ENCODE data around the gene SERINC5. TPM values are rescaled to one million over a fixed set of nuclear protein-coding genes. Genes with fewer than 3 reads are reported as not detected.
A peak's percentile ranks its signal among the peaks of the same experiment; 100 is the strongest.
"Not testable (repeated sequence)": the region's sequence is repeated elsewhere in the genome, so short reads cannot be mapped to it uniquely, and the experiment has no call there.

SERINC5 gene
- total RNA-seq, 6 experiments from 2014 or later: 16.4 to 28.1 (median 19.9) TPM

GRCh38 chr5:80093796-80094195 is 162.1 kb downstream of the SERINC5 start:
- H3K9me3 Mint-ChIP-seq: no peaks in the 10 kb centered on the region

DNA sequence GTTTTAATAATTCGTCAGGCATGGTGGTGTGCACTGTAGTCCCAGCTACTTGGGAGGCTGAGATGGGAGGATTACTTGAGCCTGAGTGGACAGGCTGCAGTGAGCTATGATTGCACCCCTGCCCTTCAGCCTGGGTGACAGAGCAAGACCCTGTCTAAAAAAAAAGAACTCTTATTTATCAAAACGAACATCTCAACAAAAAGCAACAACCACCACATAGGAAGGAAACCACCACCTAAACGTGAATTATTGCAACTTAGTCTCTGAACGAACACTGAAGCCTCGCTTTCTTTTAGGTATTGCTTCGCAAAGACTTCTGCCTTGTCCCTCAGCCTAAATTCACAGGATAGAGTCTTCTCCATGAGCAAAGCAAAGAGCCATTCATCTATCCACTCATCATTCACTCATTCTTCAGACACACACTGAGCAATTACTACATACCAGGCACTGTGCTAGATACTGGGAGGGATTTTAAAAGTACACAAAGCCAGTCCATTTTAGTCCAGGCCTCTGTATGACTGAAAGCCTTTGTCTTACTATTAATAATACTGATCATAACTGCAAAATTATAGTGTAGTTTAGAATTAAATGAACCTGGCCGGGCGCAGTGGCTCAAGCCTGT is 163.3 kb downstream of the SERINC5 start:
- peaks cover 3% of the 10 kb centered on the region for H3K27me3 Mint-ChIP-seq (ENCODE audit: insufficient read depth)
- H3K36me3 Mint-ChIP-seq (ENCODE audit: low read depth): no peaks in the 10 kb centered on the region
- no peak overlapping the region for H3K4me3 Mint-ChIP-seq
- H3K27ac Mint-ChIP-seq: no peak overlapping the region
- H3K4me1 Mint-ChIP-seq (ENCODE audit: low read depth): peaks cover 5% of the 10 kb centered on the region
- TF ChIP-seq, protein P1, sequence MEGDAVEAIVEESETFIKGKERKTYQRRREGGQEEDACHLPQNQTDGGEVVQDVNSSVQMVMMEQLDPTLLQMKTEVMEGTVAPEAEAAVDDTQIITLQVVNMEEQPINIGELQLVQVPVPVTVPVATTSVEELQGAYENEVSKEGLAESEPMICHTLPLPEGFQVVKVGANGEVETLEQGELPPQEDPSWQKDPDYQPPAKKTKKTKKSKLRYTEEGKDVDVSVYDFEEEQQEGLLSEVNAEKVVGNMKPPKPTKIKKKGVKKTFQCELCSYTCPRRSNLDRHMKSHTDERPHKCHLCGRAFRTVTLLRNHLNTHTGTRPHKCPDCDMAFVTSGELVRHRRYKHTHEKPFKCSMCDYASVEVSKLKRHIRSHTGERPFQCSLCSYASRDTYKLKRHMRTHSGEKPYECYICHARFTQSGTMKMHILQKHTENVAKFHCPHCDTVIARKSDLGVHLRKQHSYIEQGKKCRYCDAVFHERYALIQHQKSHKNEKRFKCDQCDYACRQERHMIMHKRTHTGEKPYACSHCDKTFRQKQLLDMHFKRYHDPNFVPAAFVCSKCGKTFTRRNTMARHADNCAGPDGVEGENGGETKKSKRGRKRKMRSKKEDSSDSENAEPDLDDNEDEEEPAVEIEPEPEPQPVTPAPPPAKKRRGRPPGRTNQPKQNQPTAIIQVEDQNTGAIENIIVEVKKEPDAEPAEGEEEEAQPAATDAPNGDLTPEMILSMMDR (IDR thresholded peaks at IDR 0.05): no peak
- no peak for DNase-seq
- H3K9me3 Mint-ChIP-seq: no peaks in the 10 kb centered on the region

More at GRCh38 chr5:80093796-80094195, 162.1 kb downstream of the SERINC5 start:
- H3K27me3 Mint-ChIP-seq (ENCODE audit: insufficient read depth): peaks cover 3% of the 10 kb centered on the region
- H3K36me3 Mint-ChIP-seq (ENCODE audit: low read depth): no peaks in the 10 kb centered on the region
- TF ChIP-seq, protein P1 (IDR thresholded peaks at IDR 0.05): no peak
- no peak overlapping the region for H3K27ac Mint-ChIP-seq
- peaks cover 5% of the 10 kb centered on the region for H3K4me1 Mint-ChIP-seq (ENCODE audit: low read depth)
- DNase-seq: no peak
- no peak overlapping the region for H3K4me3 Mint-ChIP-seq

- not testable (repeated sequence) for H3K27ac Mint-ChIP-seq; H3K4me3 Mint-ChIP-seq; H3K4me1 Mint-ChIP-seq (ENCODE audit: low read depth); H3K9me3 Mint-ChIP-seq; H3K27me3 Mint-ChIP-seq (ENCODE audit: insufficient read depth); H3K36me3 Mint-ChIP-seq (ENCODE audit: low read depth)
- TF ChIP-seq, protein P1 (IDR thresholded peaks at IDR 0.05): peak; percentile 93
- DNase-seq: peak; percentile 53
Observed at GRCh38 chr5:80091792-80092192, 164.1 kb downstream of the SERINC5 start.

DNA sequence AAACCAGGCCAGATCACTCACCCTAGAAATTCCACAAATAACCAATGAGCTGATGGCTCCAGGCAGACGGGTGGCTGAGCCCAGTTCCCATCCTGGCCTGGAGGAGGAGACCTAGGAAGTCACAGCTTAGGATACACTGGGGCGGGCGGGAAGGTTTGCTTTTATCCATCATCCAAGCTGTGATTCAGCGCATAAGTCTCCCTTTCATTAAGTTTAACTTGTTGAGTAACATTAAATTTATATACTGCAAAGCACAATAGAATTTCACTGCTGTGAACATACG is 165.0 kb downstream of the SERINC5 start:
- TF ChIP-seq, protein P1 (IDR thresholded peaks at IDR 0.05): no peak
- no peak for DNase-seq
- Mint-ChIP-seq H3K9me3 (no peaks in the 10 kb centered on the region), H3K27me3 (ENCODE audit: insufficient read depth) (peaks cover 7% of the 10 kb centered on the region), H3K4me1 (ENCODE audit: low read depth) (peaks cover 5% of the 10 kb centered on the region), H3K4me3 (no peak overlapping the region), H3K36me3 (ENCODE audit: low read depth) (no peaks in the 10 kb centered on the region), H3K27ac (no peak overlapping the region)

DNA sequence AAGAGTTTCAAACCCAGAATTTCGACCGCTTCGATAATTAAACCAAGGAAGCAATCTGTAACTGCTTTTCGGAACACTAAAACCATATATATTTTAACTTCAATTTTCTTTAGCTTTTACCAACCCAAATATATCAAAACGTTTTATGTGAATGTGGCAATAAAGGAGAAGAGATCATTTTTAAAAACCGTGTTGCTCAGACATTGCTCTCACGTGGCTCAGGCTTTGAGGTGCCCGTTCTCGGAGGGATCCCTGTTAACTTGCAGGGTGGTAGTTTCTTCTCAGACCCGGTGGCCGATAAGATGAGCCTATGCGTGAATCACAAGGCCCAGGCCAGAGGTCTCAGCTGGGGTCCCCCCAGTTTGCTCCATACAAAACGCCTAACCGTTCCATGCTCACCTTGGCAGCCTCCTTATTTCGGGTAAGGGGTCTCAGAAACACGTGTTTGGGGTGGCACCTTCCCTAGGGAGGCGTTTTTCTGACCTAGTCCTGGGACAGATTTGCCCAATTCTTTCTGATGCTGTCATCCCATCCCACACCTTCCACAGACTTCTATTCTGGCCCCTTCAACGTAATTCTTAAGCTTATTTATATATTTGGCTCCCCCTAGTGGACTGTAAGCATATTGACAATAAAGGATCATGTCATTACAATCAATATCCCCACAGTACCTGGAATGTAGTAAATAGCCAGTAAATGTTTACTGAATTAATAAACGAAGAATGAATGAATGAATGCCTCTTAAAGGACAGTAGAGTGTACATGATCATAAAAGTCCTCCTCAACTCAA is 172.6 kb downstream of the SERINC5 start:
- TF ChIP-seq, protein P1 (IDR thresholded peaks at IDR 0.05): peak; percentile 84
- Mint-ChIP-seq H3K4me1 (ENCODE audit: low read depth) (peaks cover 6% of the 10 kb centered on the region), H3K4me3 (peak overlapping the region; percentile 51), H3K27me3 (ENCODE audit: insufficient read depth) (peaks cover 11% of the 10 kb centered on the region), H3K9me3 (no peaks in the 10 kb centered on the region), H3K36me3 (ENCODE audit: low read depth) (no peaks in the 10 kb centered on the region), H3K27ac (no peak overlapping the region; the same call in 1 of the 2 replicates)
- DNase-seq: peak; percentile 61
